HG03565 (cell line): ENCODE data around the gene PRIMA1.

Experiments used
- ATAC-seq: cut with Tn5 transposase; IDR thresholded peaks from one replicate; pipeline ENCODE4 v1.9.1; 2021; ENCODE audit warnings: mild to moderate bottlenecking, moderate library complexity; ENCODE audit not compliant: unreplicated experiment

The PRIMA1 gene

DNA sequence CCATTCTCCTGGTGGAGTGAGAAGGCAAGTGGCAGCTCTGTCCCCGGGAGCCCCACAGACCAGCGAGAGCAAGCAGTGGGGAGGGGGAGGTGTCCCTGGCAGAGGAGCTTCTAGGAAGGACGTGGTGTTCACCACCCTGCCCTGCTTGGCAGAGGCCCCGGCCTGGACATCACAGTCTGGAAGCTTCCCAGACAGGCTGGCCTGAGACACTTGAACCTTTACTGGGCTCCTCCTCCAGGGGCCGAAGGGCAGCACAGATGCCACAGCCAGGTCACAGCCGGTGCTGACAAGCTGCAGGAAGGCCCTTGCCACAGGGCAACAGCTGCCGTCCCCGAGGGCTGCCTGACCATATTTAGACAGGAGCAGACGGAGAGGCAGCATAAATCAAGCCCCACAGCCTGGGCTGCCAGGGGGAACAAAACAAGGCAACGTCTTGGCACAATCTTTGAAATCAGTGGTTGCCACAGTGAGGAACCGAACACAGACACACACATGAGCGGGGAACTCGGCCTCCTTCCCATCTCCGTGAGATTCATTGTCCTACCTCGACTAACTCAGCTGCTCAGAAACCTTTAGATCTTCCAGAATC, 28.5 kb downstream of the PRIMA1 start:
- ATAC-seq, result no peak

DNA sequence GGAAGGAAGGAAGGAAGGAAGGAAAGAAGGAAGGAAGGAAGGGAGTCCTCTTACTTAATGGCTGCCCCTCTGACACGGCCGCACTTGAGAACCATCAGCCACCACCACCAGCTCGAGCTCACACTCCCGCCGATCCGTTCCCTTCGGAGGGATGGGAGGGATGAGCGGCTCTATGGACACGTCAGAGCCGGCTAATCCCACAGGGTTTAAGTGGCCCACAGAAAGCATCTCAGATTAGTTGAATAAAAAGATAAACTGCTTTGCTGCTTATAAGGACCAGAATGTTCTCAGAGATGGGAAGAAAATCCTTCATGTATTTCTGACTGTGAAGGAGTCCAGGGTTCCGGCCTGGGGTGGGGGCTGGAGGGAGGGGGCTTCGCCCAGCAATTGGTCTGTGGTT, 31.1 kb downstream of the PRIMA1 start:
- ATAC-seq, result no peak

DNA sequence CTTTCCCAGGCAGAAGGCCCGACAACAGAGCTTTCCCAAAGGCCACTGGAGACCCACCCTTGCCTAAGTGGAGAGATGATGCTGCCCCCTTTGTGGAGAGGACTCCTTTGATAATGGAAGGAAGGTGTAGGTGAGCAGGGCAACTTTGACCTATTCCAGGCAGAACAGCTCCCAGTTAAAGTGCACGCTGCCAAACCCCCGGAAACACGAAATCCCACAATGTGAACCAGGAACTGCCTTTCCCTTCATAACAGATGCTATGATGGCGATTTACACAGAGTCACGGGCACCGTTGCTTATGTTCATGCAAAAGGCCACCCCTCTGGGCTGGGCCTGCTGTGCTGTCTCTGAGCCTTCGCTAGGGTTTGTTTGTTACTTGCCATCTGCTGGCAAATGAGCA, 34.6 kb downstream of the PRIMA1 start:
- ATAC-seq, result no peak

DNA sequence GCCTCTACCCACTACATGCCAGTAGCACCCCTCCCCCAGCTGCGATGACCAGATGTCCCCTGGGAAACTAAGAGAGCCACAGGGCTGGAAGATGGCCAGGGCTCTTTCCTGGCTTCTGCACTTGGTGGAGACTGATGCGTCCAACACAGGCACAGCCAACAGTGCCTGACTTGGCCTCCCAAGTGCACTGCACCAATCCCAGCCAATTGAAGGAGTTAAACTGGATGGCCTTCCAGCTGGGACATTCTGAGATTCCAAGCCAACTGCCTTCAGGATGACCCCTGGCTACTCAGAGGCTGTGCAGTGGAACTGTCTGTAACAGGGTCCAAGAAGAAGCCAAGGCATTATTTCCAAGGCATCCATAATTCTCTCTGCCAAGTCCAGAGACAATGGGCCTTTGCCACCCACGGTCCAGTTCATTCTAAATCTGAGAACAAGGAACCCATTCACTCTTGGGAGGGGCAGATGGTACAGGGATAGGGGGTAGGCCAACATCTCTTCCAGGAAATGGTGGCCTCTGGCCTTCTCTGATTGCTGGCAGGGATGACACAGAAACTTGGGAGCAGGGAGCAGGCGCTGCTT, 35.2 kb downstream of the PRIMA1 start:
- ATAC-seq, result no peak

DNA sequence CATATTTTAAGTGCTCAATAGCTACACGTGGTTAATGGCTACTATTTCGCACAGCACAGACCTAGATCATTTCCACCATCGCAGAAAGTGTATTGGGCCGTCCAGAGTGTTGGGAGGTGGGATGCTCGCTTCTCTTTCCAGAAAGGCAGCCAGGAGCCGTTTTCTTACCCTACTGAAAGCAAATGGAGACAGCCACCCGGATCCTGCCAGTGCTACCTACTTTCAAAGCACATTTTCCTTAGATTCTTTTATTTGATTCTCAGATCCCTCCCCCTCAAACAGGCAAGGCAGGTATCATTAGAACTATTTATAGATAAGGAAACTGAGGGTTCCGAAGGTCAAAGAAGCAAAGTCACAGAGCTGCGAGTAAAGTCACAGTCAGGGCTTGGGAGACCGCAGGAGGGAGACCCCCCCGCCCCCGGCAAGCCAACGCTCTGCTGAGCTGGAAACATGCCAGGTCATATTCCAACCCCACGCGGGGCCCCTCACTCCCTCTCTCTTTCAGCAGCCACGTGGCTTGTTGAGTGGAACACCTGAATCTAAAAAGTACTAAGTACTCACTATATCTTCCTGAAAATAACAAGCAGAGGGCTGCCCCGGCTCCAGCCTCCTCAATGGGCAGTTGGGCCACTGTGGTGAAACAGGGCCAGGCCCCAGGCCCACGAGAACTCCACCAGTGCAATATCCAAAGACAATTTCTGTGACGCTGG, 36.2 kb downstream of the PRIMA1 start:
- no peak for ATAC-seq

DNA sequence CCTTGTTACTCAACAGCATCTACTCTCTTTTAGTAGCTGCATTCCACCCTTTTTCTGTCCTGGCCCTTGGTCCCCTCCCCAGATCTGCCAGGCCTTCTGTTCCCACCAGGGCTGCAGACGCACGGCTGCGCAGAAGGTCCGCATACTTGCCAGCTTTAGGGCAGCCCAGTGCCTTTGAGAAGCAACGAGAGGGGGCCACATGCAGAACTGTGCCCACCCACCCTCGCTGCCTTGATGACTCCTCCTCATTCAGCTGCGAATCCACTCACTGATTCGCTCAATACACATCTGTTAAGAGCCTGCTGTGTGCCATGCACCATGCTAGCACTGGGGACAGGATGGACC, 39.2 kb downstream of the PRIMA1 start:
- no peak for ATAC-seq

DNA sequence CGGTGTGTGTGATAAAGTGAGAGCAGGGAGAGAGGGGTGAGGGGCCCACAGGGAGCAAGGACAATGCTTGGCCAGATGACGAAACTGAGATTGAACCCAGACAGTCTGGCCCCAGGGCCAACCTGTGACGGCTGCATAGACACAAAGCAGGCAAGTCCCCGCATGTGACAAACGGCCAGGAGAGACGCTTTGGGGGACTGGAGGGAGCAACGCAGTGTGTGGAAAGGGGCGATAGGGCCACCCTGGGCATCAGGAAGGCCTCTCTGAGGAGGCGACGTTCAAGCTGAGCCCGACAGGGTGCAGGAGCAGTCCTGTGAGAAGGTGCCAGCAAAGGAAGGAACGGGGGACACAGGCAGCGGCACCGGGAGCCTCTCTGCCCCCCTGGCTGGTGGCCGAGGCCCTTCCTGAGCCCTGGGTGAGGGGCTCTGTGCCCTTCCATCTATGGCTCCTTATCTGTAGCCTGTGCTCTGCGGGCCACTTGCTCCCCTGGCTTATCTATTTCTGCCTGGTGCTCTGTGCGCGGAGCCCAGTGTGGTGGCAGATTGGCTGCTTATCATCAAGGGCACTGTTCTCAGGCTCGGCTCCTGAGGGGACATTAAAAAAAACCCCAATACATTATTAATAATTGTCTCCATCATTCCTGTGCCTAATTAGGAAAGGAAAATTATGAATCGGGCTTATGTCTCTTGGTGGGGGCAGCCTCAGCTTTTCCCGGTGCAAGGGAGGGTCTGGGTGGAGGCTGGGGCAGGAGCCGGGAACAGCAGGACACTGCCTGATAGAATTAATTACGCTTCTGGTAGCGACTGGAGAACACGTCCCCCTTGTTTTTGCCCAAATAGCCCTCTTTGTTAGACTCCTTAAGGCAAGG, 39.8 kb downstream of the PRIMA1 start:
- no peak for ATAC-seq

DNA sequence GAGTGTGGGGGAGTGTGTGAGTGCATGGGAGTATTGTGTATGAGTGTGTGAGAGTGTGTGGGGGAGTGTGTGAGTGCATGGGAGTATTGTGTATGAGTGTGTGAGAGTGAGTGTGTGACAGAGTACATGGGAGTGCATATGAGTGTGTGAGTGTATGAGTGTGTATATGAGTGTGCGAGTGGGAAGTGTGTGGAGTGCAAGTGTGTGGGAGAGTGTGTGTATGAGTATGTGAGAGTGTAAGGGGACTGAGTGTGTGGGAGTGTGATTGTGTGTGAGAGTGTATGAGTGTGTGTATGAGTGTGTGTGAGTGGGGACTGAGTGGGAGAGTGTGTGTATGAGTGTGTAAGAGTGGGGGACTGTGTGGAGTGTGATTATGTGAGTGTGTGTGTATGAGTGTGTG, 40.7 kb downstream of the PRIMA1 start:
- no peak for ATAC-seq

DNA sequence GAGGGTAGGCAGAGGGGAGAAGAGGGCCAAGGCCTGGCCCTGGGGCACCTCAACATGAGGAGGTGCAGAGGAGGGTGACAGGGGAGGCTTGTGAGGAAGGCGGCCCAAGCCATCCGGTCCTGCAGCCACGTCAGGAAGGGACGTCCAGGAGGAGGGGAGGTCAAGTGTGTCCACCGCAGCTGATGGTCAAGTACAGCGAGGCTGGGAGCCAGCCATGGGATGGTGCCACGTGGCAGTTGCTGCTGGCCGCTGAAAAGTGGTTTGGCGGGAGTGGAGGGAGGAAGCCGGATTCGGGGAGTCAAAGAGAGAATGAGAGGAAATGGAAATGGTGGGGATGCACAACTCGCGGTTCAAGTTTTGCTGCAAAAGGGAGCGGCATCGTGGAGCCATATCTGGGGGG, 41.2 kb downstream of the PRIMA1 start:
- ATAC-seq, result no peak

DNA sequence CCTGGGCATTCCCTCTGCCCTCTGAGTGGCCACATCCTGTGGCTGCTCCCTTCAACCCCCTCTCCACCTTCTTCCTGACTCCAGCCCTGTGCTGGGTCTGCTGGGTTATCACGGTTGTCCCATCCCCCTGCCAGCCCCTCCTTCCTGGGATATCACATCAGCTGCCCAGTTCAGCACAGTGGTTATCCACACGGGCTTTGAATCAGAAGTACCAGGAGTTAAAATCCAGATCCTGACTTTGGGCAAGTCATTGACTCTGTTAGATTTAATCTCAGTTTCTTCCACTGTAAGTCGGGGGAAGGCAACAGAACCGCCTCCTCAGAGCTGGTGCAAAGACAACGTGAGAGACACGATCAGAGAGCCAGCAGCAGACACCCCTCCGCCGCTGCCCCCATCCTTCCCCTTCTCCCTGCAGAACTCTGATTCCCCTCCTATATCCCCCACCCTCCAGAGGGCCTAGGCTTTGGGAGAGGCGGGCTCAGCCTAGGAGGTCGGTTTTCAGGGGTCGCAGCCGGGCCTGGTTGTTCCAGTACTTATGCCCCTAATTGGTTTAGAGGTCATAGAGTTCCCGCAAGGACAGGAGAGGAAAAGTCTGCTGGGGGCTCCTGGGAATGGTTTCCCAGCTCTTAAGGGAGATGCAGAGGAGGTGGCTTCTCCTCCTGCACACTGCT, 42.5 kb downstream of the PRIMA1 start:
- ATAC-seq, result no peak

DNA sequence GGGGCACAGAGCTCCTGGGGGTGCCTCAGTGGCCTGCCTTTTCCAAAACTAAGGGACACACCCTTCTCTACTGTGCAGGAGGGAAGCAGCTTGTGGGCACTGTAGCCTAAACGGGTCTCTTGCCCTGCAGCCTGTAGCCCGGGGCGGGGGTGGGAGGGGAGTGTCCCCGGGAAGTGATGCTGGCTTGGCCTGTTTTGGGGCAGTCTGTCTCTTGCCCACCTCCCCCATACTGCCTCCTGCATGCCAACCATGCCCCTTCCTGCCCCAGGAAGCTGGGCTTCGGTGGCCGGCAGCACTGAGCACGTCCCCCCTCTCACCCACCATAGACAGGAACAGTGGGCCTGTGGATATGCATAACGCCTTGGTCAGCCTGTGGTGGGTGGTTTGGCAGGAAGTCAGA, 43.4 kb downstream of the PRIMA1 start:
- no peak for ATAC-seq

DNA sequence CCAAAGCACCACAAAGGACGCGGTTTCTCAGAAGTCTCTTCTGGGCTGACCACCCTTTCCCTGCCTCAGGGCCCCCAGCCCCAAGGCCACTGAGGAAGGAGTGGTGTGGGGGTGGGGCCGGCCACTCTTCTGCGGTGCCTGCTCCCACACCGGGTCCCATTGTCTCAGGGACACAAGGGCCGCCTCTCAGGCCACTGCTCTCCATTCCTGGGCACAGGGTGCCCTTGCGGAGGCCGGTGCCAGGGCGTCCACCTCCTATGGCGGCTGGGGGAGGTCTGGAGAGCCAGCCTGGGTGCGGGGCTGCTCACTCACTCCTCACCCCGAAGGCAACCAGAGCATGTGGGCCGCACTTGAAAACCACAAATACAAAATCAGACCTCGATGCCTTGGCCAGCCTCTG, 44.1 kb downstream of the PRIMA1 start:
- no peak for ATAC-seq

DNA sequence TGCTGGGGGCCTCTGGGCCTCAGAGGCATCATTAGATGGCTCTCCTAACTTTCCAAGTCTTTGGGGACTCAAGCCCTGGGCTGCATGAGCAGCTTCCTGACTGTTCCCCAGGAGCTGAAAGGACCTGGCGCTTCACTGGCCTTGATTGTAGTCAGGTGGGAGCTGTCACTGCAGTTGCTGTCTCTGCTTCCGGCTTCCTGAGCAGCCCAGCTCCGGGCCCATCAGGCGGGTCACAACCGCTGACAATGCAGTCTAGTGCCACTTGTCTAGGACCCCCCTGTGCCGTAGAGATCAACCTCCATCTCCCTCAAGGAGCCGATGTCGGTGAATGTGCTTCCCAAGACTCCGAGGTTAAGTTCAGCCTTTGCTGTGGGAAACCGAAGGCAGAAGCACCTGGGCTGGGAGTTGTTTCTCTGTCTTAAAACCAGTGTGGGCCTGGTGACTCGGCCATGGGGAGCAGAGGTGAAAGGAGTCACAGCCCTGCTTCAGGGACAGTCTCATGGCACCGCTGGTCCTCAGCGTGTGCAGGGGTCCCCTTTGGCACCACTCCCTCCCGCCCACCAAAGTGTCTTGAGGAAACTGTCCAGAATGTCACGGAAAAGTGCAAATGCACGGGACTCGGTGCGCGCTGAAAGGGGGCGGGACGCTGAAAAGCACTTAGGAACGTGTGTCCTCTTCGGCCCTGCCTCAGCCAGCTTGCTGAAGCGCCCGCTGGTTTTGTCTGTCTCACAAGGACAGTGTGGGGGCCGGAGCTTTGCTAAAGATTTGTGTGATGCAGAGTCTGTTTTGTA, 44.8 kb downstream of the PRIMA1 start:
- no peak for ATAC-seq

DNA sequence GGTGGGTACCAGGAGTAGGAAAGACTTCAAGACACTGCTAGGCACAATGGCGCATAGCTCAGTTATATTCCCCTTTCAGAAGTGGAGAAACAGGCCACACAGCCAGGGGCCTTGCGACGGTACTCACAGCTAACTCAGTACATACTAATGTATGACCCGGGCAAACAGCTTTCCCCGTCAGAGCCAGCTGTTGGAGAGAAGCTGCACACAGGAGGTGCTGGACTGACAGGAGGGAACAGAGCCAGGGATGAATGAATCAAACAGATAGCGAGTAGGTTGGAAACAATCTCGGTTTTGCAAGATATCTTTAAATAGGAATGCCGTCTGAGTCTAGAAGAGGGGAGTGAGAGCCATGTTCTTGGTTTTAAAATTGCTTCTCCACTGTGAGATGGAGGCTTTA, 45.5 kb downstream of the PRIMA1 start:
- ATAC-seq, result no peak

DNA sequence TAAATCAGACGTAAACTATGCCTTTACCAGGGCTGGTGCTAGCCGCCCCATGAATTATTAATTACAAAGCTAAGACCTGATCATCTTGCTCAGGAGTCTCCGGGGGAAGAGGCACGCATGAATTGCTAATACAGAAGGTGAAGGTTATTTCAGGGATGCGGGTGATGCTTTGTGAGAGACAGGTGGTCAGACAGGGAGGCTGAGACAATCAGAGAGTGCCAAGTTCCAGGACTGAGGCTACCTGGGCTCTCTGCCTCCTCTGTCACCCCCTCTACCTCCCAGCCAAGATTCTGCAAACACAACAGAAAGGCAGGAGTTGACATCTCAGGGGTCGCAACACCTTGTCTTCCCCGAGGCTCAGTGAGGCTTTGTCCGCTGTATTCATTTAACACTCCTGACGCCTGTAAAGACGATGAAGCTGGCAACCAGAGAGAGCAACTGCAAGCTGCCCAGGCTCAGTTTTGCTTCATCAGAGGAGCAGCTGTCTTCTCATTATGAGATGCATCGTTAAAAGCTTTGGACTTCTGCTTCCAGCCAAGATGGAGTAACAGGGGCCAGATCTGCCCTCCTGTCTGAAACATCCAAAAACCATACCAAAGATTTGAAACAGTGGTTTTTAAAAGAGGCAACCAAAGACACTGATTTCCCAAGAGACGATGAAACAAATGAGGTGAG, 46.6 kb downstream of the PRIMA1 start:
- no peak for ATAC-seq

DNA sequence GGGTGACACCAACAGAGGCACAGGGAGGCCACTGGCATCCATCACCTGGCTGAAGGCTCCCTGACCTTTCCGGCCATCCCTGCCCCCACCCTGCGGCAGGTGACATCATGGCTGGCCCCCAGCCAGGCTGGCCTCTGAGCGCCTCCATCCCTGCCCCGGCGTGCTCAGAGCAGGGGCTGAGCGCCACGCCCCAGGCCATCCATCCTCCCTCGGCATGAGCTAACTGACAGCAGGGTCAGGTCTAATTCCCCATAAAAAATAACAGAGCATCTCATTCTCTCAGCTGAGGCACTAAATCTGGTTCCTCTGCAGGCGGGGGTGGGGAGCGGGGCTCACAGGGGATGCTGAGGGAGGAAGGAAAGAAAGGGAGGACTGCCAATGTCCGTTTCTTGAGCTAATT, 50.7 kb downstream of the PRIMA1 start:
- no peak for ATAC-seq

DNA sequence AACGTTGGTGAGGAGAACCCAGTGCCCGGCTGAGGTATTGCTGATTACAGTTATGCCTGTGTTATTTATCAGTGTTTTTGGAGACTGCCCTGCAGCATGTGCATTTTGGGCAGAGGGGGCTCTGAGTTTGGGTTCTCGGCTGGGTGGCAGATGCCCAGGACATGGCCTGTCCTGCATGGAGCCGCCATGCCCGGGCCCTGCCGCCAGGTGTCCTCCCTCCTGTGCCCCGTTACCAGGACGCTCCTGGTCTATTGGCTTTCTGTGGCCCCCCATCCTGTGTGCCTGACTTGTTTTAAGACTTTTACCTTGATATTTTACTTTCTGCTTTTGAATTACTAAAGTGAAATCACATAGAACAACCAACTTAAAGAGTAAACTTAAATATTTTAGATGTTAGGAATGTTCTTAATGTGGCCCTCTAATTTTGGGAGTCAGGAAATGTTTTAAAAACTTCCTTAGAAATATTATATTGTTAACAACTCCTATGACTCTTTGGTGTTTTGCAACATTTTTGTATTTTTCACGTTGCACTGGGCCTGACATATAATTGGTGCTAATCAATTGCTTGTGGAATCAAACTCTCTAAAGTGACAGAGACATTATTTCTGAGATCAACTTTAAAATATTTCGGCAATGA, 51.8 kb downstream of the PRIMA1 start:
- no peak for ATAC-seq

DNA sequence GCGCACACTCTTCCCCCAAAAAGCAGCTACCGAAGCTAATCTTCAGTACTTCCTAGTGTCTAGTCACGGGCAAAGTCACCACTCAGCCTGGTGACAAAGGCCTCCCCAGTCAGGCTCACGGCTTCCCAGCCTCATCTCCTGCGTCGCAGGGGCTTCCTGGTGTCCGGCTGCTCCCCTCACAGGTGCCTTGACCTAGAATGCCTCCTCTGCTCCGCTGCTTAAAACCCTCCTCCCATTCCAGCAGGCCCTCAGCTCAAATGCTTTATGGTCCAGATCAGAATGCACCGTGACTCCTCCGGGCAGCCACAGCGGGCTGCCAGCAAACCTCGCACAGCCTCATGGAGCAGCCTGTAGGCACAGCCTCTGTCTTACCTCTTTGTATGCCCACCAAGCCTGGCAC, 53.1 kb downstream of the PRIMA1 start:
- ATAC-seq, result no peak

DNA sequence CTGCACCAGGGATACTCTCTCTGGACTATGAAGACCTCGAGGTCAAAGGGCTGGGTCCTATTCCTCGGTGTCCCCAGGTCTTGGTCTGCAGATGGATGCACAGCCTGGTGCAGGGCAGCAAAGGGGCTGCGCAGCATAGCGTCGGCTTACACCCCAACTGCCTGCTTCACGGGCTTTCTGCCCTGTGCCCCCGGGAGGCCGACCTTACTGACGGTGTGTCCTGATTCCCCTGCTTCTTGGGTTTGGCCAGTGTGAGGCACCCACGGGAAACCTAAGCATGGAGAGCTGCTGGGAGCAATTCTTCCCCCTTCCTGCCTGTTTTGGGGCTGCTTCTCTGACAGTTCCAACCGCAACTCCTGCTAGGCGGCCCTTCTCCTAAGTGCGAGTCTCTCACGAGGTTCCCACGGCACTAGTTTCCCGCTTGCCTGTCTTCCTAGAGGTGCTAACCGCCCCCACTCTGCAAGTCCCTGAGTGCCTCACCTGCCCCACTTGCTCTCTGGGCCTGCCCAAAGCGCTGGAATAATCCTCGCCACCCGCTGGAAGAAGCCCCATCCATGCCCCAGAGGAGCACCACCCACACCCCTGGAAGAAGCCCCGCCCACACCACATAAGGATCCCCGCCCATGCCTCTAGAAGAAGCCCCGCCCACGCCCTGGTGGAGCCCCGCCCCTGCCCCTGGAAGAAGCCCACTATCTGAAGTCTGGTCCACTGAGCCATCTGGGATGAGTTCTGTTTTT, 54.0 kb downstream of the PRIMA1 start:
- no peak for ATAC-seq
